H1 (cell line): ENCODE results near the gene CTCF.

Experiments
- CBX8 ChIP-seq: fragments of 300-800, 300-1000 bp; sonication (generic); IDR thresholded peaks from 2 replicates; pipeline ENCODE4 v1.7.1; 2016; ENCODE audit warnings: low read depth, low read length, borderline replicate concordance
- CTCF ChIP-seq, 3 experiments: IDR thresholded peaks; 1 replicate in 2 of 3; 2 replicates in 1 of 3; pipeline versions ENCODE4 v1.5.1 to v1.6.1; 2011; ENCODE audit warnings: low read length in 3 of 3, mild to moderate bottlenecking in 3 of 3, inconsistent platforms in 2 of 3, low read depth in 1 of 3, moderate library complexity in 1 of 3; ENCODE audit not compliant: insufficient read depth in 1 of 3; ENCODE audit errors: control extremely low read depth in 1 of 3
- EGR1 ChIP-seq: IDR thresholded peaks from 2 replicates; pipeline ENCODE4 v1.6.1; 2011; ENCODE audit warnings: low read depth, low read length, borderline replicate concordance
- GTF2F1 ChIP-seq: IDR thresholded peaks from 2 replicates; pipeline ENCODE4 v1.6.1; 2012; ENCODE audit warnings: low read depth, low read length, improper control_type of control experiment, borderline replicate concordance
- JUND ChIP-seq: IDR thresholded peaks from 2 replicates; pipeline ENCODE4 v1.6.1; 2011; ENCODE audit warnings: mild to moderate bottlenecking, improper control_type of control experiment, low read length
- MAX ChIP-seq: IDR thresholded peaks from 2 replicates; pipeline ENCODE4 v1.6.1; 2012; ENCODE audit warnings: inconsistent platforms
- POLR2A ChIP-seq, 2 experiments: IDR thresholded peaks; 1 replicate in 1 of 2; 2 replicates in 1 of 2; pipeline ENCODE4 v1.6.1; 2011; ENCODE audit warnings: low read depth in 2 of 2, low read length in 2 of 2, mild to moderate bottlenecking in 2 of 2; ENCODE audit errors: control extremely low read depth in 1 of 2
- POLR2AphosphoS5 ChIP-seq: IDR thresholded peaks from 2 replicates; pipeline ENCODE4 v1.6.1; 2011; ENCODE audit warnings: low read depth, low read length
- RBBP5 ChIP-seq: IDR thresholded peaks from 2 replicates; pipeline ENCODE4 v1.7.1; 2012; ENCODE audit warnings: low read depth, mild to moderate bottlenecking, inconsistent platforms, low read length, moderate library complexity, borderline replicate concordance
- SRF ChIP-seq: IDR thresholded peaks from 2 replicates; pipeline ENCODE4 v1.6.1; 2011; ENCODE audit warnings: mild to moderate bottlenecking, low read depth, low read length, moderate library complexity
- ZNF274 ChIP-seq: IDR thresholded peaks from 2 replicates; pipeline ENCODE4 v1.7.0; 2012; ENCODE audit warnings: low read length, borderline replicate concordance; ENCODE audit errors: extremely low read depth

GRCh38 chr16:67517661-67518423, 44.5 kb upstream of the CTCF start:
- TF ChIP-seq CTCF (IDR thresholded peaks at IDR 0.05; ENCODE audit: control extremely low read depth in 1 of 3, insufficient read depth in 1 of 3, low read depth in 1 of 3, low read length in 3 of 3) (no peak), RBBP5 (no peak), ZNF274 (no peak), POLR2A (IDR thresholded peaks at IDR 0.05; ENCODE audit: control extremely low read depth in 1 of 2, low read depth in 2 of 2, low read length in 2 of 2) (no peak), JUND (no peak), EGR1 (no peak), MAX (no peak), GTF2F1 (no peak), POLR2AphosphoS5 (no peak), SRF (no peak), CBX8 (no peak)
